Astrocyte of the spinal cord (primary cell): ENCODE results near the gene SH3BGRL2.
A peak's percentile ranks its signal among the peaks of the same experiment; 100 is the strongest.

Experiments
- DNase-seq: peaks from one replicate; pipeline ENCODE4 v3.0.0; 2011; ENCODE audit warnings: low read depth, low spot score
- H3K4me3 ChIP-seq: 2 replicates; pipeline ENCODE4 v1.5.1; 2011; ENCODE audit warnings: low read depth, mild to moderate bottlenecking, low read length, moderate library complexity
- CTCF ChIP-seq: IDR thresholded peaks from 2 replicates; pipeline ENCODE4 v1.5.1; 2012; ENCODE audit warnings: low read depth, mild to moderate bottlenecking, low read length, inconsistent platforms
- in situ Hi-C: cut with HindIII; loops from 2 replicates; pipeline ENCODE4 v1.10.0; 2017; ENCODE audit warnings: low sequenced_read_pairs

The SH3BGRL2 gene

GRCh38 chr6:79719248-79719960 lies 88.3 kb downstream of the SH3BGRL2 start:
- no peak overlapping the region for H3K4me3 ChIP-seq
- peak; percentile 63 for DNase-seq
- in situ Hi-C loops: no loop called here
- TF ChIP-seq CTCF: no peak

GRCh38 chr6:79724816-79725215 lies 93.7 kb downstream of the SH3BGRL2 start:
- in situ Hi-C loops: no loop called here
- no peak overlapping the region for H3K4me3 ChIP-seq
- no peak for TF ChIP-seq CTCF
- no peak for DNase-seq

- no peak for DNase-seq
- TF ChIP-seq CTCF: no peak
- no peak overlapping the region for H3K4me3 ChIP-seq
- in situ Hi-C loops: no loop called here
Measured at GRCh38 chr6:79731471-79731870, 100.3 kb downstream of the SH3BGRL2 start.

- no peak for TF ChIP-seq CTCF
- in situ Hi-C loops: no loop called here
Measured at GRCh38 chr6:79733388-79733787, 102.3 kb downstream of the SH3BGRL2 start.

GRCh38 chr6:79734374-79734773 lies 103.2 kb downstream of the SH3BGRL2 start:
- no peak for TF ChIP-seq CTCF
- DNase-seq: no peak
- no peak overlapping the region for H3K4me3 ChIP-seq
- in situ Hi-C loops: no loop called here

More at GRCh38 chr6:79733388-79733787, 102.3 kb downstream of the SH3BGRL2 start:
- DNase-seq: no peak
- H3K4me3 ChIP-seq: no peak overlapping the region

GRCh38 chr6:79735183-79735582 lies 104.1 kb downstream of the SH3BGRL2 start:
- DNase-seq: no peak
- TF ChIP-seq CTCF: no peak
- H3K4me3 ChIP-seq: no peak overlapping the region
- in situ Hi-C loops: no loop called here
